Measurements from ENCODE around the gene MAP3K1.
"Not testable (repeated sequence)": the region's sequence is repeated elsewhere in the genome, so short reads cannot be mapped to it uniquely, and the experiment has no call there.

The MAP3K1 gene

DNA sequence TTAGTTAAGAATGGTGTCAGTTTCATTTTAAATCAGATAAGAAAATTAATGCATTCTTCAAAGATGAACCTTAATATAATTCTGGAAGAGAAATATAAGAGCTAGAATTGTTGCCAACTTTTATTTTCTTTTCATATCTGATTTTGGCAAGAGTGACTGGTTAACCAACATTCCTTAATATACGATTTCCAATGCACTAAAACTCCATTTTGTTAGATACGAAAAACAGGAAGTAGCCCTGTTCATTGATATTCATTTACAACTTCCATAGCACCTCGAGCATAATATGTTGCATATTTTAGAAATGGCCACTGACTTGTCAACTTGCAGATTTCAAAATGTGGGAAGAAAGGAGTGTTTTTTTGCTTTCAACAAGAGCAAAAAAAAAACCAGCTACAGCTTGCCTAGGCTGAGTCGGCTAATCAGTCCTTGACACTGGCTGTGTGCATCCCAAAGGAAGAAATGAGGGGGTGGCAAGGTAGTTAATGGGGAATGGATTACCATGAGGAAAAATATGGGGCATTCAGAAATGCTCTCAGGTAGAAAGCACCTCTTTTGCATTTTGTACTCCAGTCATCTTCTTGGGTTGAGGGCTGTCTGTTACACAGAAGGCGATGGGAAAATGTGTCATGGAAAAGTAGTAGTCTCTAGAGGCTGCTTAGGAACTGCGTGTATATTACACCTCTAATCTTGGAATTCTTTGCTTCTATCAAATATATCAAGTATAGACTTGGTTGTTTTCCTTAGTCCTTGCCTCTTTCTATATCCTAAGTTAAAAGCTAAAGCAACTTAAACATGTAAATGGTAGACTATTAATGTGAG, 3.9 kb downstream of the MAP3K1 start:
- Histone ChIP-seq H2AFZ (ENCODE audit: low read depth, low read length) (no peak overlapping the region), H3K9me3 (ENCODE audit: low read length) (no peaks in the 10 kb centered on the region), H3K27me3 (ENCODE audit: insufficient read depth, low read length) (peaks cover 4% of the 10 kb centered on the region), H3K4me3 (ENCODE audit: low read length) (no peak overlapping the region), H3K36me3 (ENCODE audit: insufficient read depth, low read length) (no peaks in the 10 kb centered on the region), H3K4me1 (ENCODE audit: insufficient read depth, low read length) (peaks cover 14% of the 10 kb centered on the region)

DNA sequence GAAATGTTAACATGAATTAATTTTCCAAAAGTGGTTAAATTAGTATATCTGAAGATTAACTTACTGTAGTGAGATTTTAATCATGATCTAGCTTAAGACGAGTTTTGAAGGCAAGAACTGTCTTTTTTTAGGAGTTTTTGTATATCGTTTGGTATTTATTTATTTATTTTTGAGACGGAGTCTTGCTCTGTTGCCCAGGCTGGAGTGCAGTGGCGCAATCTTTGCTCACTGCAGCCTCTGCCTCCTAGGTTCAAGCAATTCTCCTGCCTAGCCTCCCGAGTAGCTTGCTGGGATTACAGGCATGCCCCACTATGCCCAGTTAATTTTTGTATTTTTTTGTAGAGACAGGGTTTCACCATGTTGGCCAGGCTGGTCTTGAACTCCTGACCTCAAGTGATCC, 6.5 kb downstream of the MAP3K1 start:
- H3K4me3 ChIP-seq (ENCODE audit: low read length); H3K9me3 ChIP-seq (ENCODE audit: low read length); H2AFZ ChIP-seq (ENCODE audit: low read depth, low read length); H3K36me3 ChIP-seq (ENCODE audit: insufficient read depth, low read length); H3K27me3 ChIP-seq (ENCODE audit: insufficient read depth, low read length): not testable (repeated sequence)
- peaks cover 14% of the 10 kb centered on the region for H3K4me1 ChIP-seq (ENCODE audit: insufficient read depth, low read length)

DNA sequence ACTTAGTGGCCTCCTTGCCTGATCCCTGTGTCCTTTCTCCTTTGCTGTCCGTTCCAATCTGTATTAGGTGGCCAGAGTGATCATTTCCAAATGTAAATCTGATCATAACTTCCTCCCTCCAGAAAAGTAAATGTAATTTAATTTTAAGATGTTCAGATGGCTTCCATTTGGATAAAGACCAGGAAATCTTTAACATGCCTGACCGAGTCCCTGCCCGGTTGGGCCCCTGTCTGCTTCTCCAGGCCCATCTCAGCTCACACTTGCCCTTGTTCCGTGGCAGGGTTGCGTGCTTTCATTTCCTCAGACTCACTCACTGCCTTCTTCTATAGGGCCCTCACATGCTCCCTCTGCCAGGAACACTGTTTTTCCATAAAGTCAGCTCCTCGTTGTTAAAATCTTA, 7.6 kb downstream of the MAP3K1 start:
- Histone ChIP-seq H2AFZ (ENCODE audit: low read depth, low read length) (no peak overlapping the region), H3K4me1 (ENCODE audit: insufficient read depth, low read length) (peaks cover 5% of the 10 kb centered on the region)

DNA sequence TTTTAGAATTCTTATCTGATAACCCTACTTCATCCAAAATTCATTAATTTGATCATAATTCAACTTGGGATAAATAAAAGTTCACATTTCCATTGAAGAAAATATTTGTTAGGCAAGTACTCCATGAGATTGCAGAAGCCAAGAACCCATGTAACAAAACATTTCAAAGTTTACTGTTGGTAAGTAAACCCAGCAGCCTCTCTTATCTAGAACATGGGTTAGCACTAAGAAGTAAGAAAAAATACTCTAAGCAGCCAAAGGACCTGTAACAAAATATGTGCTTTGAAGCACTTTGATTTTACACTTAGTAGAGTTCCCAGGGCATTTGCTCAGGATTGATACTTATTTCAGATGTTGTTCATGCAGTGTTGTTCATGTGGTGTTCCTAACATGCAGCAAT, 8.7 kb downstream of the MAP3K1 start:
- peaks cover 2% of the 10 kb centered on the region for H3K9me3 ChIP-seq (ENCODE audit: low read length)
- H3K4me1 ChIP-seq (ENCODE audit: insufficient read depth, low read length), result peaks cover 1% of the 10 kb centered on the region
- H2AFZ ChIP-seq (ENCODE audit: low read depth, low read length), result no peak overlapping the region
- H3K4me3 ChIP-seq (ENCODE audit: low read length), result no peak overlapping the region
- no peaks in the 10 kb centered on the region for H3K27me3 ChIP-seq (ENCODE audit: insufficient read depth, low read length)
- no peaks in the 10 kb centered on the region for H3K36me3 ChIP-seq (ENCODE audit: insufficient read depth, low read length)

More for the DNA sequence above, 7.6 kb downstream of the MAP3K1 start:
- H3K27me3 ChIP-seq (ENCODE audit: insufficient read depth, low read length), result no peaks in the 10 kb centered on the region
- H3K9me3 ChIP-seq (ENCODE audit: low read length), result peaks cover 2% of the 10 kb centered on the region
- H3K36me3 ChIP-seq (ENCODE audit: insufficient read depth, low read length), result no peaks in the 10 kb centered on the region
- no peak overlapping the region for H3K4me3 ChIP-seq (ENCODE audit: low read length)

DNA sequence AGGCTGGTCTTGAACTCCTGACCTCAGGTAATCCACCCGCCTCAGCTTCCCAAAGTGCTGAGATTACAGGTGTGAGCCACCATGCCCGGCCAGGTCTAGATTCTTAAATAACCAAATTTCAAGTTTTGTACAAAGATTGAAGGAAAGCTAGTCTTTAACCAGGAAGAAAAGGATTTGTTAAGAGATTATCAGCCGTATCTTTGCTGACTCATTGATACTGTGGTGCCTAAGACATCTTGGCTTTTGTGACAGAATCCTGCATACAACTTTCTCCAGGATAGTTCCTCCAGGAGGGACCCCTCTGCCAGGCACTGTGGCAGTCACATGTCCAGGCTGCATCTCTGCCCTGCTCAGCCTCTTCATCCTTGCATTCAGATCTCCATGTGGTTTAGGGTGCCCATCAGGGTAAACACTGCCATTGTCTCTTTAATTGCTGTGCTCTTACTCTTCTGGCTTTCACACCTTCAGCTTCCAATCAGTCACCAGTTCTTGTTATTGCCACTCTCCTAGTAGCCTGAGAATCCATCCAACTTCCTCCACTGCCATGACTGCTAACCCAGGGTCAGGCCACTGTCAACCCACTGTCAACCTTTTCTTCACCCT, 10.0 kb downstream of the MAP3K1 start:
- Histone ChIP-seq H3K9me3 (ENCODE audit: low read length) (peaks cover 2% of the 10 kb centered on the region), H2AFZ (ENCODE audit: low read depth, low read length) (no peak overlapping the region), H3K4me3 (ENCODE audit: low read length) (no peak overlapping the region), H3K27me3 (ENCODE audit: insufficient read depth, low read length) (no peaks in the 10 kb centered on the region), H3K4me1 (ENCODE audit: insufficient read depth, low read length) (no peaks in the 10 kb centered on the region), H3K36me3 (ENCODE audit: insufficient read depth, low read length) (no peaks in the 10 kb centered on the region)

DNA sequence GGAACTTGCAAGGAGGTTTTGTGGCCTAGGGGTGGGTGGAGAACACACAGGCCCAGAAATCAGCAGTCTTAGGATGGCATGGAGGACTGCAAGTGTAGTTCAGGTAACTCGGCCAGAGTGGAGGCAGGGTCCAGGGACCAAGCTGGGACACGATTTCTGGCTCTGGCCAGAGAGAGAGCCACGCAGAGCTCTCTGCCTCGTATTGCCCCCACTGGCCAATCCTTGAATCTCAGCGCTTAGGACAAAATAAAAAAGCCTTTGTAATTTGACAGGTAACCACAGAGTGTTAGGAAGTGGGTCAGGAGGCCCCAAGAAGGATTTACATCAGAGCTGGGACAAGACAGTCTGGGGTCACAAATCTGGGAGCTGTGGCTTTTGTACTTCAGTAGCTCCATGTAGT, 11.7 kb downstream of the MAP3K1 start:
- no peak overlapping the region for H2AFZ ChIP-seq (ENCODE audit: low read depth, low read length)

DNA sequence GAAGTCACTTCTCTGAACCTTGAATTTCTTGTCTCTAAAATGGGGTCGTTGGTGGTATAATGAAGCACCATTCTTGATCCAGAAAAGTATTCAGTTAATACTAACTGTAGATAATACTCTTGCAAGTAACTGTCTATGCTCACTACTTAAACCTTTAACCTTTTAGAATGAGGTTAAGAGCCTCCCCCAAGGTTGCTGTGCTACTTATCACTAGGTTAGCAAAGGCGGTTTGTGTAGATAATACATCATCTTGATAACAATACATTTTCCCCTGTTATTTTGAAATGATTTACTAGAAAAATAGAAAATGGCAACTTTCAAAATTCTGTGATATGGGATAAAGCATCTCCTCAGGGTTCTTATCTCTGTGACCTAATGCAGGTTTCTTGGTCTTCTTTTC, 12.6 kb downstream of the MAP3K1 start:
- Histone ChIP-seq H2AFZ (ENCODE audit: low read depth, low read length) (no peak overlapping the region), H3K27me3 (ENCODE audit: insufficient read depth, low read length) (no peaks in the 10 kb centered on the region), H3K36me3 (ENCODE audit: insufficient read depth, low read length) (no peaks in the 10 kb centered on the region), H3K4me1 (ENCODE audit: insufficient read depth, low read length) (no peaks in the 10 kb centered on the region), H3K4me3 (ENCODE audit: low read length) (no peak overlapping the region), H3K9me3 (ENCODE audit: low read length) (peaks cover 2% of the 10 kb centered on the region)

More for the DNA sequence above, 11.7 kb downstream of the MAP3K1 start:
- H3K36me3 ChIP-seq (ENCODE audit: insufficient read depth, low read length), result no peaks in the 10 kb centered on the region
- H3K4me3 ChIP-seq (ENCODE audit: low read length), result no peak overlapping the region
- peaks cover 2% of the 10 kb centered on the region for H3K9me3 ChIP-seq (ENCODE audit: low read length)
- no peaks in the 10 kb centered on the region for H3K4me1 ChIP-seq (ENCODE audit: insufficient read depth, low read length)
- no peaks in the 10 kb centered on the region for H3K27me3 ChIP-seq (ENCODE audit: insufficient read depth, low read length)

DNA sequence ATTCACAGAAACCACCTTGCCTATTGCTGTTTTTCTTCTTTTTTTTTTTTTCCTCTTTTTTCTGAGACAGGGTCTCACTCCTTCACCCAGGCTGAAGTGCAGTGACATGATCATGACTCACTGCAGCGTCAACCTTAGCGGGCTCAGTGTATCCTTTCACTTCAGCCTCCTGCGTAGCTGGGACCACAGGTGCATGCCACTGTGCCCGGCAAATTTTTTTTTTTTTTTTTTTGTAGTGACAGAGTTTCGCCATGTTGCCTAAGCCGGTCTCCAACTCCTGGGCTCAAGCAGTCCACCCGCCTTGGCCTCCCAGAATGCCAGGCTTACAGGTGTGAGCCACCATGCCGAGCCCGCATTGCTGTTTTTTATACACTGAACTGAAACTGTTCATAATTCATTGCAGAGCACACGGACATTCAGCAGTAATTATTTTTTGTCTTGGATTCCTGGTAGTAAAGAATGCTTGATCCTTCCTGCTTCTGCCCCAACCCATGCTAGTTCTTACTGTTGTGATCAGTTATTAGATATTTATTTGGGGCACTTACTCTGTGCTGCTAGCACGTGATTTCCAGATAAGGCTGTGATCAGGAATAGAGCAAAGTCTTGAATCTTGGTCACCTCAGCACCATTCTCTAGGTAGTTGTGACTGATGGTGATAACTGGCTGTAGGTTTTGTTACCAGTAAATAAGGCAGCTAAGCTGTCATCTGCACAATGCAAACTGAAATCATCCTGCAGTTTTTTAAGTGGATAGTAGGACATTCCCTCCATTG, 14.0 kb downstream of the MAP3K1 start:
- H2AFZ ChIP-seq (ENCODE audit: low read depth, low read length), result no peak overlapping the region
- no peak overlapping the region for H3K4me3 ChIP-seq (ENCODE audit: low read length)
- no peaks in the 10 kb centered on the region for H3K27me3 ChIP-seq (ENCODE audit: insufficient read depth, low read length)
- H3K4me1 ChIP-seq (ENCODE audit: insufficient read depth, low read length), result no peaks in the 10 kb centered on the region
- H3K9me3 ChIP-seq (ENCODE audit: low read length), result peaks cover 2% of the 10 kb centered on the region
- no peaks in the 10 kb centered on the region for H3K36me3 ChIP-seq (ENCODE audit: insufficient read depth, low read length)

DNA sequence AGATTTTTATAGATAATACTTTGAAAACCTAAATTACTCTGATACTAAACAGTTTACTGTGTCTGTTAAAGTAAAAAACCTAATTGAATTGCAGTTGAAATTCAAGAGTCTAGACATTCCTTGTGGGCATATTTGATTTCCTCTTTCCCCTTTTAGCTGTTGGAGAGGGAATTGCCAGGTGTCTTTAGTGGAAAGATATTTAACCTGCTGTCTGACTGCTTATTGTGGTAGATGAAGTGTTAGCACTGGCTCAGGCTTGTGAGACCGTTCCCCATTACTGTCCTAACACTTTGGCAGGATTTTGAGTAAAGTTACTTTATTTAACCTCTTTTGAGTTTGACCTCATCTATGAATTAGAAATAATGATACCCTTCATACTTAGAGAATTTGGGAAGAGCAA, 16.4 kb downstream of the MAP3K1 start:
- Histone ChIP-seq H3K9me3 (ENCODE audit: low read length) (no peaks in the 10 kb centered on the region), H3K4me1 (ENCODE audit: insufficient read depth, low read length) (no peaks in the 10 kb centered on the region), H2AFZ (ENCODE audit: low read depth, low read length) (no peak overlapping the region), H3K36me3 (ENCODE audit: insufficient read depth, low read length) (no peaks in the 10 kb centered on the region), H3K4me3 (ENCODE audit: low read length) (no peak overlapping the region), H3K27me3 (ENCODE audit: insufficient read depth, low read length) (no peaks in the 10 kb centered on the region)

DNA sequence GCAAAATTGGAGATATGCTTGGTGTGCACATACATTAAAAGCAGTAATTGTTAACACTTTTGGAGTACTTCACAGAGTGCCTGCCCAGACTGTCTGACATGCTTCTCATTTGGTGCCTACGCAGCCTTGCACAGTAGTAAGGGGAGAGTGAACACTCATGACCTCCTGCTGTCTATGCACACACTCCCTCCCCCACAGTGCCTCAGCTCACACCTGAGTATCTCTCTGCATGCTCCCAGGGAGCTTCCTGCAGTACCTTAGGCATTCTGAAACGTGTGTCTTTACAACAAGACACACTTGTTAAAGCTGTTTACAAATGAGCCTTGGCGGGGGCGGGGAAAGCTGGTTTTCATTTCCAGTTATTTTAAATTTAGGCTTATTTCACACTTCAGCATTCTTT, 18.0 kb downstream of the MAP3K1 start:
- H2AFZ ChIP-seq (ENCODE audit: low read depth, low read length), result no peak overlapping the region
- H3K4me1 ChIP-seq (ENCODE audit: insufficient read depth, low read length), result no peaks in the 10 kb centered on the region
- H3K27me3 ChIP-seq (ENCODE audit: insufficient read depth, low read length), result no peaks in the 10 kb centered on the region
- no peaks in the 10 kb centered on the region for H3K36me3 ChIP-seq (ENCODE audit: insufficient read depth, low read length)
- no peak overlapping the region for H3K4me3 ChIP-seq (ENCODE audit: low read length)
- no peaks in the 10 kb centered on the region for H3K9me3 ChIP-seq (ENCODE audit: low read length)

DNA sequence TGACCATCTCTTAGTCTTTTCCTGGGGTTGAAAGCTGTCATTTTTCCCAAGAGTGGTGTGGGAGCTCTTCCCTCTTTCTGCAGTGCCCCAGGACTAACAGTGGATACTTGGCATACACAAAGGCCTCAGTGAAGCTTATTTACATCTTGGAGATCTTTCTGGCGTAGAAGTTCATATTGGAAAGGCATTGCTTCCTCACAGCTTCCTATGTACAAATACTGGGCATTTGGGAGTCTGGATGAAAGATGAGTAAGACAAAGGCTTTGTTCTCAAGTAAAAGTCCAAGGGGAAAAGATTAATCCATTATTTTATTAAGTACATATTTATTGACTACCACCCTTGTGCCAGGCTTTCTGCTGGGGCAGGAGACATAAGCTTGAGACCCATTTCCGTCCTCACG, 22.0 kb downstream of the MAP3K1 start:
- H3K36me3 ChIP-seq (ENCODE audit: insufficient read depth, low read length), result no peaks in the 10 kb centered on the region
- no peak overlapping the region for H3K4me3 ChIP-seq (ENCODE audit: low read length)
- H3K27me3 ChIP-seq (ENCODE audit: insufficient read depth, low read length), result no peaks in the 10 kb centered on the region
- no peak overlapping the region for H2AFZ ChIP-seq (ENCODE audit: low read depth, low read length)
- H3K9me3 ChIP-seq (ENCODE audit: low read length), result no peaks in the 10 kb centered on the region
- H3K4me1 ChIP-seq (ENCODE audit: insufficient read depth, low read length), result peaks cover 7% of the 10 kb centered on the region

DNA sequence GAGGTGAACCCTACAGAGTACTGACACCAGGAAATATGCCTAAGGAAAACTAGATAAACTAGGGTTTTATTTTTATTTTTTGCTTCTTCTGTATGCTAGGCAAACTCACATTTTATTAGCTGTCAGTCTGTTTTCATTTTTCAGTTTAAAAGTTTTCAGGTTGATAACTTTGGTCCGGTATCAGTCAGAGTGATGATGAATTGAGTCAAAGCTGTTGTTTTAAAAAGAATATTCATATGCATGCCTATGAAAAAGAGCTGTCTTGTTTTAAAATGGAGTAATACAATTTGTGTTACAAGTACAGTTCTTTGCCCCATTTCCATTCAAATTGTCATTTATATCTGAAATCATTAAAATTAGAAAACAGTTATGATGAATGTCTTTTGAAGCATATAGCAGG, 22.6 kb downstream of the MAP3K1 start:
- H3K27me3 ChIP-seq (ENCODE audit: insufficient read depth, low read length), result no peaks in the 10 kb centered on the region
- H3K4me3 ChIP-seq (ENCODE audit: low read length), result no peak overlapping the region
- H2AFZ ChIP-seq (ENCODE audit: low read depth, low read length), result no peak overlapping the region
- H3K36me3 ChIP-seq (ENCODE audit: insufficient read depth, low read length), result no peaks in the 10 kb centered on the region
- no peaks in the 10 kb centered on the region for H3K9me3 ChIP-seq (ENCODE audit: low read length)
- peaks cover 7% of the 10 kb centered on the region for H3K4me1 ChIP-seq (ENCODE audit: insufficient read depth, low read length)

DNA sequence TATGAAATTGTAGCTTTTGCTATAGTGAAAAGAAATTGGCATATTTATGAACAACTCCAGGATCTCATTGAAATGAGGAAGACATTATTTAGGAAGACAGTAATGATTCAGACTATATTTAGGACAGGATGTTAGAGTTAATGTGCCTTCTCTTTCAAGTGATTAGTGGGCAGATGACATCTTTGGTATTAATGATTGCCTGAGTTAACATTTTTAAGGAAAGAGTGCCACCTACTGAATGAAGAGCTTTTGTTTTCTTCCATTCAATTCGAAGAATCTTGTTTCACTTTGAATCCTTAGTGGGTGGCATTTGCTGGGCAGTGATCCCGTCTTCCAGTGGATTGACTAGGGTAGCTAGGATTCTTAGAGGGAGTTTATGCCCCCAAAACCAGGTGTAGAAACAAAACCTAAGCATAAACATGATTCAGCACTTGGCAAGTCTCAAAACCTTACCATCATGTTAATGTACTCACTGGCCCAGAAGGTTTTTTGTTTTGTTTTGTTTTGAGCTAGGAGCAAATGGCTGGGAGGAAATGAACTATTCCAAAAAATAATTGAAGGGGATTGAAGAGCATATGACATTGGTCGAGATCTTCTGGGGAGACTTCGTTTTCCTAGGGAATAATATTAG, 23.2 kb downstream of the MAP3K1 start:
- H3K9me3 ChIP-seq (ENCODE audit: low read length), result no peaks in the 10 kb centered on the region
- no peak overlapping the region for H2AFZ ChIP-seq (ENCODE audit: low read depth, low read length)
- H3K4me1 ChIP-seq (ENCODE audit: insufficient read depth, low read length), result peaks cover 7% of the 10 kb centered on the region
- H3K4me3 ChIP-seq (ENCODE audit: low read length), result no peak overlapping the region
- no peaks in the 10 kb centered on the region for H3K27me3 ChIP-seq (ENCODE audit: insufficient read depth, low read length)
- no peaks in the 10 kb centered on the region for H3K36me3 ChIP-seq (ENCODE audit: insufficient read depth, low read length)

Measured in neuron (in vitro differentiated cells).